Keratinocyte (primary cell): ENCODE data around the gene ASTL. TPM values are rescaled to one million over a fixed set of nuclear protein-coding genes. Genes with fewer than 3 reads are reported as not detected.

Experiments
- DNase-seq: peaks from one replicate; pipeline ENCODE4 v3.0.0-alpha.2; 2011; ENCODE audit warnings: low read depth, missing footprints, low spot score
- FAIRE-seq: peaks from 2 replicates; lab custom pipeline; 2011; peaks lifted over from hg19 to GRCh38; lab: Jason Lieb, UNC
- H2AFZ ChIP-seq: 2 replicates; pipeline ENCODE4 v1.6.0; 2012; ENCODE audit warnings: low read length, control low read depth, inconsistent platforms; ENCODE audit not compliant: control insufficient read depth
- H3K27ac ChIP-seq: 2 replicates; pipeline ENCODE4 v1.5.1; 2011; ENCODE audit warnings: low read length; ENCODE audit not compliant: control insufficient read depth, insufficient read depth
- H3K27me3 ChIP-seq: 3 replicates; pipeline ENCODE4 v1.6.0; 2011; ENCODE audit warnings: low read length; ENCODE audit not compliant: control insufficient read depth, insufficient read depth; ENCODE audit errors: extremely low read depth
- H3K36me3 ChIP-seq, 2 experiments: 2 replicates in 1 of 2; 3 replicates in 1 of 2; pipeline ENCODE4 v1.5.1; 2011; ENCODE audit warnings: low read length in 2 of 2, mild to moderate bottlenecking in 1 of 2; ENCODE audit not compliant: control insufficient read depth in 2 of 2, insufficient read depth in 2 of 2; ENCODE audit errors: extremely low read depth in 1 of 2
- H3K4me1 ChIP-seq: 3 replicates; pipeline ENCODE4 v1.5.1; 2011; ENCODE audit warnings: low read length; ENCODE audit not compliant: control insufficient read depth, insufficient read depth; ENCODE audit errors: extremely low read depth
- H3K4me2 ChIP-seq: 3 replicates; pipeline ENCODE4 v1.6.0; 2011; ENCODE audit warnings: low read depth, low read length; ENCODE audit not compliant: control insufficient read depth, insufficient read depth; ENCODE audit errors: extremely low read depth
- H3K4me3 ChIP-seq, 3 experiments: fragments of 200-600 bp in 1 of 3; sonication (generic) in 1 of 3; 2 replicates in 2 of 3; 3 replicates in 1 of 3; pipeline ENCODE4 v1.5.1; 2011 to 2016; ENCODE audit warnings: low read length in 3 of 3, mild to moderate bottlenecking in 3 of 3, control low read depth in 2 of 3, inconsistent platforms in 1 of 3, low read depth in 1 of 3, mixed read lengths in 1 of 3, mixed run types in 1 of 3, moderate library complexity in 1 of 3; ENCODE audit not compliant: control insufficient read depth in 2 of 3, insufficient read depth in 2 of 3; ENCODE audit errors: extremely low read depth in 1 of 3
- H3K79me2 ChIP-seq: 2 replicates; pipeline ENCODE4 v1.6.0; 2012; ENCODE audit warnings: low read length; ENCODE audit not compliant: control insufficient read depth, insufficient read depth
- H3K9ac ChIP-seq: 3 replicates; pipeline ENCODE4 v1.6.0; 2011; ENCODE audit warnings: low read length; ENCODE audit not compliant: control insufficient read depth, insufficient read depth; ENCODE audit errors: extremely low read depth
- H3K9me1 ChIP-seq: 3 replicates; pipeline ENCODE4 v1.6.0; 2011; ENCODE audit warnings: low read length; ENCODE audit not compliant: control insufficient read depth, insufficient read depth; ENCODE audit errors: extremely low read depth
- H3K9me3 ChIP-seq: 2 replicates; pipeline ENCODE4 v1.5.1; 2012; ENCODE audit warnings: low read depth, low read length; ENCODE audit not compliant: control insufficient read depth
- H4K20me1 ChIP-seq: 3 replicates; pipeline ENCODE4 v1.6.0; 2011; ENCODE audit warnings: low read length; ENCODE audit not compliant: control insufficient read depth, insufficient read depth; ENCODE audit errors: extremely low read depth
- CTCF ChIP-seq, 3 experiments: IDR thresholded peaks in 1 of 3; conservative IDR thresholded peaks in 1 of 3; optimal IDR thresholded peaks in 1 of 3; 2 replicates in 2 of 3; 3 replicates in 1 of 3; pipeline versions ENCODE3 to v1.5.1; 2011; ENCODE audit warnings: low read length in 3 of 3, mild to moderate bottlenecking in 3 of 3, moderate library complexity in 2 of 3, control low read depth in 1 of 3, inconsistent platforms in 1 of 3; ENCODE audit not compliant: insufficient read depth in 2 of 3; ENCODE audit errors: extremely low read depth in 1 of 3
- EZH2 ChIP-seq: IDR thresholded peaks from one replicate; pipeline ENCODE4 v1.6.1; 2012; ENCODE audit warnings: inconsistent platforms, mild to moderate bottlenecking, low read length, moderate library complexity
- dilution Hi-C: fragments of 300-500 bp; cut with MboI; formaldehyde crosslinking; loops from one replicate; pipeline ENCODE4 v1.7.0; 2020; ENCODE audit warnings: low sequenced_read_pairs; ENCODE audit not compliant: extremely low pct_ligation_motif_present
- polyA plus RNA-seq, 5 experiments: library from polyadenylated mRNA; depleted of rRNA in 3 of 5; stranded (reverse) in 3 of 5; stranded (forward) in 1 of 5; unstranded in 1 of 5; fragments of >200 nt; gene quantifications; 1 replicate in 1 of 5; 2 replicates in 3 of 5; 3 replicates in 1 of 5; pipeline versions ENCODE4 v1.2.1 to v1.2.3, GENCODE V29; 2011 to 2012; ENCODE audit warnings: missing spikeins in 2 of 5, low read depth in 1 of 5, low replicate concordance in 1 of 5

Gene ASTL
- polyA plus RNA-seq, 1 donor (not counting 4 experiments of a cell fraction or from before 2014, with no cell fraction given), result not detected

GRCh38 chr2:96184188-96184587 lies 45.9 kb upstream of the ASTL start:
- no peak overlapping the region for H3K4me2 ChIP-seq
- dilution Hi-C loops, result no loop called here
- no peaks in the 10 kb centered on the region for H4K20me1 ChIP-seq
- no peaks in the 10 kb centered on the region for H3K9me3 ChIP-seq
- H3K4me1 ChIP-seq, result no peaks in the 10 kb centered on the region
- TF ChIP-seq CTCF (optimal IDR thresholded peaks at IDR 0.05 in 1 of 3, IDR thresholded peaks at IDR 0.05 in 1 of 3, conservative IDR thresholded peaks at IDR 0.05 in 1 of 3; ENCODE audit: extremely low read depth in 1 of 3, insufficient read depth in 2 of 3, low read length in 3 of 3) (no peak), EZH2 (no peak)
- FAIRE-seq (no peak), DNase-seq (no peak)
- H3K9me1 ChIP-seq, result no peaks in the 10 kb centered on the region
- no peak overlapping the region for H3K27ac ChIP-seq
- no peak overlapping the region for H3K4me3 ChIP-seq
- H3K36me3 ChIP-seq, result peaks cover 25 to 31% of the 10 kb centered on the region in 2 experiments
- H3K79me2 ChIP-seq, result no peaks in the 10 kb centered on the region
- no peak overlapping the region for H3K9ac ChIP-seq
- no peaks in the 10 kb centered on the region for H3K27me3 ChIP-seq
- no peak overlapping the region for H2AFZ ChIP-seq

- Histone ChIP-seq H2AFZ (no peak overlapping the region), H4K20me1 (no peaks in the 10 kb centered on the region), H3K4me2 (no peak overlapping the region), H3K9ac (no peak overlapping the region), H3K79me2 (no peaks in the 10 kb centered on the region), H3K9me3 (no peaks in the 10 kb centered on the region), H3K27me3 (no peaks in the 10 kb centered on the region), H3K4me1 (no peaks in the 10 kb centered on the region), H3K9me1 (no peaks in the 10 kb centered on the region), H3K27ac (no peak overlapping the region), H3K36me3 (peaks cover 19 to 20% of the 10 kb centered on the region in 2 experiments), H3K4me3 (no peak overlapping the region)
- no peak for TF ChIP-seq CTCF (optimal IDR thresholded peaks at IDR 0.05 in 1 of 3, IDR thresholded peaks at IDR 0.05 in 1 of 3, conservative IDR thresholded peaks at IDR 0.05 in 1 of 3; ENCODE audit: extremely low read depth in 1 of 3, insufficient read depth in 2 of 3, low read length in 3 of 3)
- TF ChIP-seq EZH2, result no peak
- DNase-seq (no peak), FAIRE-seq (no peak)
- dilution Hi-C loops, result no loop called here
These were observed 43.2 kb upstream of the ASTL start for GRCh38 chr2:96181529-96181928.
